Upper lobe of left lung (tissue), 4 donors: Measurements from ENCODE around the gene PITPNM1.

ENCODE experiments used
- EP300 ChIP-seq, 4 donors: sonication (generic); formaldehyde crosslinking; IDR thresholded peaks; one replicate each; pipeline ENCODE4 v1.5.1; 2017; ENCODE audit warnings: antibody characterized with exemption in 4 of 4, control low read depth in 2 of 4
- POLR2A ChIP-seq, 4 donors: fragments of 450-650 bp; IDR thresholded peaks; one replicate each; pipeline ENCODE4 v1.5.1; 2016 to 2017; ENCODE audit warnings: antibody characterized with exemption in 4 of 4, mild to moderate bottlenecking in 2 of 4
- POLR2AphosphoS5 ChIP-seq, 2 donors: sonication (generic); formaldehyde crosslinking; IDR thresholded peaks; one replicate each; pipeline ENCODE4 v1.5.1; 2017; ENCODE audit warnings: antibody characterized with exemption in 2 of 2
- TF ChIP-seq, protein P1 (sequence below), 6 experiments: fragments of 450-650 bp in 4 of 6; fragments of 200-600 bp in 2 of 6; sonication (generic) in 2 of 6; IDR thresholded peaks; one replicate each; pipeline ENCODE4 v1.5.1; 2016 to 2019; ENCODE audit warnings: antibody characterized with exemption in 6 of 6

DNA sequence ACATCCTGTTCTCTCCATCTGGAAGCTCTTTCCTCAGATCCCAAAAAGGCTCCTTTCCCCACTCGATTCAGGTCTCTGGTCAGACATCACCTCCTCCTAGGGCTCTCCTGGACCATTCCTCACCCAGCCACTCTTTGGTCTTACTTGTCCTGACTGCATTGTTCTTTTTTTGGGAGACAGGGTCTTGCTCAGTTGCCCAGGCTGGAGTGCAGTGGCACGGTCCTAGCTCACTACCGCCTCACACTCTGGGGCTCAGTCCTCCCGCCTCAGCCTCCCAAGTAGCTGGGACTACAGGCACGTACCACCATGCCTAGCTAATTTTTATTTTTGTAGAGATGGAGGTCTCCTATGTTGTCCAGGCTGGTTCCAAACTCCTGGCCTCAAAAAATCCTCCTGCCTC, 59.6 kb downstream of the PITPNM1 start:
- TF ChIP-seq, protein P1, sequence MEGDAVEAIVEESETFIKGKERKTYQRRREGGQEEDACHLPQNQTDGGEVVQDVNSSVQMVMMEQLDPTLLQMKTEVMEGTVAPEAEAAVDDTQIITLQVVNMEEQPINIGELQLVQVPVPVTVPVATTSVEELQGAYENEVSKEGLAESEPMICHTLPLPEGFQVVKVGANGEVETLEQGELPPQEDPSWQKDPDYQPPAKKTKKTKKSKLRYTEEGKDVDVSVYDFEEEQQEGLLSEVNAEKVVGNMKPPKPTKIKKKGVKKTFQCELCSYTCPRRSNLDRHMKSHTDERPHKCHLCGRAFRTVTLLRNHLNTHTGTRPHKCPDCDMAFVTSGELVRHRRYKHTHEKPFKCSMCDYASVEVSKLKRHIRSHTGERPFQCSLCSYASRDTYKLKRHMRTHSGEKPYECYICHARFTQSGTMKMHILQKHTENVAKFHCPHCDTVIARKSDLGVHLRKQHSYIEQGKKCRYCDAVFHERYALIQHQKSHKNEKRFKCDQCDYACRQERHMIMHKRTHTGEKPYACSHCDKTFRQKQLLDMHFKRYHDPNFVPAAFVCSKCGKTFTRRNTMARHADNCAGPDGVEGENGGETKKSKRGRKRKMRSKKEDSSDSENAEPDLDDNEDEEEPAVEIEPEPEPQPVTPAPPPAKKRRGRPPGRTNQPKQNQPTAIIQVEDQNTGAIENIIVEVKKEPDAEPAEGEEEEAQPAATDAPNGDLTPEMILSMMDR (IDR thresholded peaks at IDR 0.05) = no peak
- TF ChIP-seq POLR2AphosphoS5 (IDR thresholded peaks at IDR 0.05) = no peak
- no peak for TF ChIP-seq POLR2A (IDR thresholded peaks at IDR 0.05)
- TF ChIP-seq EP300 (IDR thresholded peaks at IDR 0.05) = no peak
